Prostate gland (tissue), 2 donors: ENCODE results near the gene KRT33B.

Source experiments
- POLR2A ChIP-seq: fragments of 450-650 bp; IDR thresholded peaks from one replicate; pipeline ENCODE4 v1.6.1; 2016; ENCODE audit warnings: antibody characterized with exemption, mild to moderate bottlenecking
- TF ChIP-seq, protein P1 (sequence below), 4 experiments: fragments of 200-600 bp in 2 of 4; fragments of 450-650 bp in 2 of 4; sonication (generic) in 2 of 4; IDR thresholded peaks; 1 replicate in 3 of 4; 2 replicates in 1 of 4; pipeline ENCODE4 v1.5.1; 2016 to 2019; ENCODE audit warnings: antibody characterized with exemption in 4 of 4, mild to moderate bottlenecking in 2 of 4, moderate library complexity in 2 of 4

DNA sequence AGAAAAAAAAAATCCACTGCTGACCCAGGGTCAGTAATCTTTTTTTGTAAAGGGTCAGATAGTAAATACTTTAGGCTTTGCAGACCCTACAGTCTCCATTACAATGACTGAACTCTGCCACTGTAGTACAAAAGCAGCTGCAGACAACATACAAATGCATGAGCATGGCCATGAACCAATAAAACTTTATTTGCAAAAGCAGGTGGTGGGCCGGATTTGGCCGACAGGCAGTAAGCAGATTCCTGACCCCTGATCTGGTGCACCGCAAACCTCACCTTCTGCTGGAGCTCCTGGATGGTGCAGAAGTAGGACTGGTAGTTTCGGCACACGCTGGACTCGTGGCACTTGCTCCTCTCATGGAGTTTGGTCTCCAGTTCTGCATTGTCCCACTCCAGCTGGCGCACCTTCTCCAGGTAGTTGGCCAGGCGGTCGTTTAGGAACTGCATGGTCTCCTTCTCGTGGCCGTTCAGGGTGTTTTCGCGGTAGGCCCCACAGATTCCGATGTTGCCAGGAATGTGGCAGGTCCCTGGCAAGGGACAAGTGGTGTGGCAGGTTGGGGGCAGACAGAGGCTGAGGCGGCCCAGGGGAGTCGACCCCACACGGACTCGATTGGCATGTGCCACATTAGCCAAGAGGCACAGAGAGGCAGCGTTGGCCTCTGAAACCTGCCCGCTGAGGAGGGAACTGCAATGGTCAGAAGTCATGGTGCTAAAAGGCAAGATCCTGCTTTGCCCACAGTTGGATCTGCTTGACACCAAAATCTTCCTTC is 41.6 kb upstream of the KRT33B start:
- TF ChIP-seq, protein P1, sequence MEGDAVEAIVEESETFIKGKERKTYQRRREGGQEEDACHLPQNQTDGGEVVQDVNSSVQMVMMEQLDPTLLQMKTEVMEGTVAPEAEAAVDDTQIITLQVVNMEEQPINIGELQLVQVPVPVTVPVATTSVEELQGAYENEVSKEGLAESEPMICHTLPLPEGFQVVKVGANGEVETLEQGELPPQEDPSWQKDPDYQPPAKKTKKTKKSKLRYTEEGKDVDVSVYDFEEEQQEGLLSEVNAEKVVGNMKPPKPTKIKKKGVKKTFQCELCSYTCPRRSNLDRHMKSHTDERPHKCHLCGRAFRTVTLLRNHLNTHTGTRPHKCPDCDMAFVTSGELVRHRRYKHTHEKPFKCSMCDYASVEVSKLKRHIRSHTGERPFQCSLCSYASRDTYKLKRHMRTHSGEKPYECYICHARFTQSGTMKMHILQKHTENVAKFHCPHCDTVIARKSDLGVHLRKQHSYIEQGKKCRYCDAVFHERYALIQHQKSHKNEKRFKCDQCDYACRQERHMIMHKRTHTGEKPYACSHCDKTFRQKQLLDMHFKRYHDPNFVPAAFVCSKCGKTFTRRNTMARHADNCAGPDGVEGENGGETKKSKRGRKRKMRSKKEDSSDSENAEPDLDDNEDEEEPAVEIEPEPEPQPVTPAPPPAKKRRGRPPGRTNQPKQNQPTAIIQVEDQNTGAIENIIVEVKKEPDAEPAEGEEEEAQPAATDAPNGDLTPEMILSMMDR (IDR thresholded peaks at IDR 0.05): no peak
- no peak for TF ChIP-seq POLR2A
